HepG2 (cell line): ENCODE results near the gene IL33. TPM values are rescaled to one million over a fixed set of nuclear protein-coding genes. Genes with fewer than 3 reads are reported as not detected.

ENCODE experiments used
- ATAC-seq: fragments of 200-7000 bp; cut with Tn5 transposase; 3 replicates; pipeline ENCODE4 v1.9.1; 2020; ENCODE audit warnings: mild to moderate bottlenecking, moderate library complexity
- BruUV-seq: library from RNA; stranded (reverse); fragments of 400-500 nt; replicated peaks from 2 replicates; lab custom pipeline; 2021; lab: Mats Ljungman, UMichigan
- CTCF ChIA-PET: fragments of 300-600 bp; formaldehyde crosslinking; extraction: SDS; loops from one replicate; lab custom pipeline; 2021; ENCODE audit warnings: low total read pairs, inconsistent platforms, low intra/inter-chr PET ratio; lab: Yijun Ruan, JAX
- POLR2A ChIA-PET: fragments of 350-600 bp; sonication (Branson Sonifier 250); formaldehyde crosslinking; loops from one replicate; lab custom pipeline; 2020; ENCODE audit warnings: antibody characterized with exemption, inconsistent platforms; lab: Yijun Ruan, JAX
- DNase-seq: peaks from one replicate; pipeline ENCODE4 v3.0.0-alpha.2; 2015; ENCODE audit warnings: low spot score
- FAIRE-seq: peaks from 3 replicates; lab custom pipeline; 2011; peaks lifted over from hg19 to GRCh38; lab: Jason Lieb, UNC
- H2AFZ ChIP-seq: one replicate; pipeline ENCODE4 v1.6.1; 2011; ENCODE audit warnings: low read length, inconsistent platforms
- H3K27ac ChIP-seq: fragments of 300-600 bp; 3 replicates; pipeline ENCODE4 v1.8.0; 2011; ENCODE audit warnings: mixed run types, mild to moderate bottlenecking, mixed read lengths, low read length, inconsistent platforms; ENCODE audit not compliant: insufficient read depth; ENCODE audit errors: extremely low read length
- H3K27me3 ChIP-seq, 2 experiments: fragments of 200-600 bp in 1 of 2; 2 replicates in 1 of 2; 3 replicates in 1 of 2; pipeline versions ENCODE4 v1.6.0 to v1.8.0; 2011; ENCODE audit warnings: low read length in 2 of 2, mild to moderate bottlenecking in 2 of 2, moderate library complexity in 2 of 2, inconsistent platforms in 1 of 2; ENCODE audit not compliant: insufficient read depth in 2 of 2, control insufficient read depth in 1 of 2
- H3K36me3 ChIP-seq, 2 experiments: fragments of 200-600 bp in 1 of 2; replicated peaks in 1 of 2; 2 replicates in 1 of 2; 3 replicates in 1 of 2; pipeline versions ENCODE4 v1.5.1 to v1.8.0; 2011; ENCODE audit warnings: low read length in 2 of 2, inconsistent platforms in 1 of 2; ENCODE audit not compliant: insufficient read depth in 2 of 2, control insufficient read depth in 1 of 2
- H3K4me1 ChIP-seq: 2 replicates; pipeline ENCODE4 v1.5.1; 2012; ENCODE audit warnings: low read length, inconsistent platforms; ENCODE audit not compliant: insufficient read depth
- H3K4me2 ChIP-seq: 2 replicates; pipeline ENCODE4 v1.6.0; 2011; ENCODE audit warnings: low read depth, low read length, inconsistent platforms
- H3K4me3 ChIP-seq, 3 experiments: fragments of 200-600 bp in 1 of 3; sonication (generic), shearing (Covaris generic) in 1 of 3; replicated peaks in 1 of 3; 2 replicates each; pipeline ENCODE4 v1.5.1; 2011 to 2016; ENCODE audit warnings: low read length in 3 of 3, inconsistent platforms in 2 of 3, low read depth in 2 of 3, mild to moderate bottlenecking in 2 of 3, control low read depth in 1 of 3, mixed read lengths in 1 of 3; ENCODE audit not compliant: insufficient read depth in 1 of 3
- H3K79me2 ChIP-seq: one replicate; pipeline ENCODE4 v1.6.1; 2011; ENCODE audit warnings: low read length, inconsistent platforms; ENCODE audit not compliant: insufficient read depth
- H3K9ac ChIP-seq: 2 replicates; pipeline ENCODE4 v1.6.0; 2011; ENCODE audit warnings: mild to moderate bottlenecking, low read depth, low read length, inconsistent platforms; ENCODE audit not compliant: insufficient read depth
- H3K9me3 ChIP-seq: 2 replicates; pipeline ENCODE4 v1.5.1; 2012; ENCODE audit warnings: mild to moderate bottlenecking, low read length
- H4K20me1 ChIP-seq: 2 replicates; pipeline ENCODE4 v1.6.0; 2011; ENCODE audit warnings: inconsistent platforms, mild to moderate bottlenecking, low read length, moderate library complexity; ENCODE audit not compliant: insufficient read depth
- ADNP ChIP-seq: sonication (generic); formaldehyde crosslinking; IDR thresholded peaks from 2 replicates; pipeline ENCODE4 v1.4.0; 2020; ENCODE audit warnings: missing genetic modification reagents
- ASH2L ChIP-seq: fragments of 300-600, 200-600 bp; sonication (generic); IDR thresholded peaks from 2 replicates; pipeline ENCODE4 v1.7.0; 2017; ENCODE audit warnings: low read depth, mild to moderate bottlenecking, moderate library complexity, mixed read lengths, low read length; ENCODE audit not compliant: insufficient read length
- CHD4 ChIP-seq: fragments of 200-600 bp; sonication (generic); IDR thresholded peaks from 2 replicates; pipeline ENCODE4 v1.7.0; 2017; ENCODE audit warnings: mild to moderate bottlenecking, low read length, borderline replicate concordance
- KDM1A ChIP-seq: IDR thresholded peaks from 2 replicates; pipeline ENCODE4 v1.6.1; 2016; ENCODE audit warnings: missing compliant biosample characterization
- KDM5B ChIP-seq: sonication (generic); formaldehyde crosslinking; IDR thresholded peaks from 2 replicates; pipeline ENCODE4 v1.4.0; 2020; ENCODE audit warnings: missing genetic modification reagents, mild to moderate bottlenecking, borderline replicate concordance
- MIER3 ChIP-seq: IDR thresholded peaks from 2 replicates; pipeline ENCODE4 v1.6.1; 2016; ENCODE audit warnings: missing compliant biosample characterization, borderline replicate concordance
- MTA1 ChIP-seq: sonication (generic); formaldehyde crosslinking; IDR thresholded peaks from 2 replicates; pipeline ENCODE4 v1.4.0; 2020; ENCODE audit warnings: missing genetic modification reagents, mild to moderate bottlenecking, borderline replicate concordance
- ONECUT2 ChIP-seq: sonication (generic); formaldehyde crosslinking; IDR thresholded peaks from 2 replicates; pipeline ENCODE4 v1.4.0; 2020; ENCODE audit warnings: missing genetic modification reagents
- SOX13 ChIP-seq, 3 experiments: fragments of 450-650 bp in 1 of 3; sonication (generic) in 1 of 3; formaldehyde crosslinking in 1 of 3; IDR thresholded peaks in 2 of 3; conservative IDR thresholded peaks in 1 of 3; 2 replicates each; pipeline versions ENCODE4 v1.5.0 to v1.6.1; 2016 to 2020; ENCODE audit warnings: antibody characterized with exemption in 1 of 3, mild to moderate bottlenecking in 1 of 3, missing compliant biosample characterization in 1 of 3, missing genetic modification reagents in 1 of 3, moderate library complexity in 1 of 3
- SYNCRIP ChIP-seq: fragments of 200-400 bp; formaldehyde crosslinking; IDR thresholded peaks from 2 replicates; pipeline ENCODE4 v1.6.1; 2018; ENCODE audit warnings: mild to moderate bottlenecking, low read depth, low read length; ENCODE audit not compliant: insufficient read depth
- ZMYM2 ChIP-seq: sonication (generic); formaldehyde crosslinking; IDR thresholded peaks from 2 replicates; pipeline ENCODE4 v1.8.0; 2022; ENCODE audit warnings: mild to moderate bottlenecking, missing genetic modification reagents
- ZMYM3 ChIP-seq: sonication (generic); formaldehyde crosslinking; IDR thresholded peaks from 2 replicates; pipeline ENCODE4 v1.5.1; 2020; ENCODE audit warnings: mild to moderate bottlenecking, missing genetic modification reagents
- ZNF530 ChIP-seq: sonication (generic); formaldehyde crosslinking; IDR thresholded peaks from 2 replicates; pipeline ENCODE4 v1.5.0; 2020; ENCODE audit warnings: low read depth, mild to moderate bottlenecking, missing genetic modification reagents
- ZNF629 ChIP-seq: sonication (generic); formaldehyde crosslinking; conservative IDR thresholded peaks from 2 replicates; pipeline ENCODE4 v1.5.0; 2020; ENCODE audit warnings: missing genetic modification reagents
- WGBS: methylation state at CpG from one replicate; pipeline ENCODE4 v1.1.6; 2017; ENCODE audit warnings: low lambda C conversion rate; 5-methylcytosine and 5-hydroxymethylcytosine counted together
- in situ Hi-C: cut with HindIII; loops from 2 replicates; pipeline ENCODE4 v1.10.0; 2017; ENCODE audit warnings: low pct_unique_long_range_greater_than_20kb; ENCODE audit not compliant: extremely low pct_ligation_motif_present
- intact Hi-C: fragments of 100-400 bp; cut with micrococcal nuclease; formaldehyde crosslinking; loops from one replicate; pipeline ENCODE4 v1.10.0; 2022; ENCODE audit not compliant: unreplicated experiment
- polyA plus RNA-seq, 8 experiments: library from polyadenylated mRNA; depleted of rRNA in 3 of 8; stranded (reverse) in 7 of 8; unstranded in 1 of 8; fragments of >200 nt; fragmentation: Illumina TruSeq in 4 of 8; extraction: Trizol in 4 of 8; gene quantifications; 2 replicates each; pipeline versions ENCODE4 v1.2.1 to v1.2.3, GENCODE V29; 2011 to 2016; ENCODE audit warnings: low read depth in 4 of 8, missing spikeins in 1 of 8, mixed read lengths in 1 of 8; ENCODE audit not compliant: insufficient read depth in 1 of 8
- total RNA-seq, 5 experiments: library from RNA; depleted of rRNA; stranded (reverse); fragments of >200 nt; fragmentation: Illumina TruSeq; extraction: Trizol; gene quantifications; 2 replicates each; pipeline ENCODE4 v1.2.3, GENCODE V29; 2016; ENCODE audit warnings: low read depth in 1 of 5
- TF ChIP-seq, protein P1 (sequence below): sonication (generic); formaldehyde crosslinking; IDR thresholded peaks from 2 replicates; pipeline ENCODE4 v1.4.0; 2020; ENCODE audit warnings: missing genetic modification reagents

IL33 gene
- total and polyA plus RNA-seq, 2 of the 13 experiments (the other 11 are each of a cell fraction or from before 2014, with no cell fraction given), result 0.05 TPM; not detected in 1

DNA sequence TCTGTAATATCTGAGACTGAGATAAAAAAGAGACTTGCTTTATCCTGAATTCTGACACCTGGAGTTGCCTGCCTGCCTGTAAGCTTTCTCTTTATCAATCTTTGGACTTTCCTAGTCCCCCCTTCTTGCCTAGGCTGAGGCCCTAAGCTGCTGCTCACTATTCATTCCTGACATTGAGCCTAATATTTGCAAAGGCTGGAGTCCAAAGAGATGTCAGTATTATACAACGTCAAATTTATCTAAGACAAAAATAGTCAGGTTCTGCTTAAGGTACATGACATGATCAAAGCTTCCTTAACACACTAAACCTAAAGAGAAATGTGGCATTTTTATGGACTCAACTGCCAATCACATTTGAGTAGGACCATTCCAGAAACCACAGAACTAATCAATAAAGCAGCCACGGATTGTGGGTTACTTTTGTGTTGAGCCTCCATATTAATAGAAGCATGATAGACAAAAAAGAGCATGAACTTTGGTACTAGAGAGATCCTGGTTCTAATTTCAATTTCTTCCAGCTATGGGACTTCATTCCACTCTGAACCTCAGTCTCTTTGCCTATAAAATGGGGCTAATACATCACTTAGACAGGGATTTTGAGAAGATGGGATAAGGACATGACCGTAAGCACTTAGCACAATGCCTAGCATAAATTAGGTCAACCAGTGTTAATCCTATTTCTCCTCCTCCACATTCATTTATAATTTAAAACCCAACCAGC, 56.1 kb downstream of the IL33 start:
- 3% methylated on average over 3 of the region's 3 CpGs for WGBS
- TF ChIP-seq ZNF629 (CRISPR knock-in tag) (peak; percentile 96), ZMYM2 (0 out of 2 replicates have a peak, but pooled peaks have one; percentile 7), SYNCRIP (no peak), MTA1 (CRISPR knock-in tag) (no peak), KDM1A (CRISPR knock-in tag) (peak; percentile 50; the same call in 1 of the 2 replicates), ASH2L (peak; percentile 40), KDM5B (no peak), ZNF530 (CRISPR knock-in tag) (no peak), ZMYM3 (CRISPR knock-in tag) (peak; percentile 69), SOX13 (IDR thresholded peaks at IDR 0.05) (no peak), SOX13 (CRISPR knock-in tag; conservative IDR thresholded peaks at IDR 0.05 in 1 of 2, IDR thresholded peaks at IDR 0.05 in 1 of 2) (no peak), MIER3 (CRISPR knock-in tag) (no peak), CHD4 (0 out of 2 replicates have a peak, but pooled peaks have one; percentile 59), ONECUT2 (CRISPR knock-in tag) (no peak), ADNP (CRISPR knock-in tag) (0 out of 2 replicates have a peak, but pooled peaks have one; percentile 16)
- TF ChIP-seq, protein P1, sequence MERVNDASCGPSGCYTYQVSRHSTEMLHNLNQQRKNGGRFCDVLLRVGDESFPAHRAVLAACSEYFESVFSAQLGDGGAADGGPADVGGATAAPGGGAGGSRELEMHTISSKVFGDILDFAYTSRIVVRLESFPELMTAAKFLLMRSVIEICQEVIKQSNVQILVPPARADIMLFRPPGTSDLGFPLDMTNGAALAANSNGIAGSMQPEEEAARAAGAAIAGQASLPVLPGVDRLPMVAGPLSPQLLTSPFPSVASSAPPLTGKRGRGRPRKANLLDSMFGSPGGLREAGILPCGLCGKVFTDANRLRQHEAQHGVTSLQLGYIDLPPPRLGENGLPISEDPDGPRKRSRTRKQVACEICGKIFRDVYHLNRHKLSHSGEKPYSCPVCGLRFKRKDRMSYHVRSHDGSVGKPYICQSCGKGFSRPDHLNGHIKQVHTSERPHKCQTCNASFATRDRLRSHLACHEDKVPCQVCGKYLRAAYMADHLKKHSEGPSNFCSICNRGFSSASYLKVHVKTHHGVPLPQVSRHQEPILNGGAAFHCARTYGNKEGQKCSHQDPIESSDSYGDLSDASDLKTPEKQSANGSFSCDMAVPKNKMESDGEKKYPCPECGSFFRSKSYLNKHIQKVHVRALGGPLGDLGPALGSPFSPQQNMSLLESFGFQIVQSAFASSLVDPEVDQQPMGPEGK (CRISPR knock-in tag), result no peak
- TF ChIP-seq, all 625 proteins: peak for 7
- Histone ChIP-seq H3K27me3 (no peaks in the 10 kb centered on the region), H2AFZ (no peak overlapping the region), H3K36me3 (no peaks in the 10 kb centered on the region), H3K4me1 (peaks cover 25% of the 10 kb centered on the region), H3K27ac (peak overlapping the region; percentile 2), H3K9ac (no peak overlapping the region), H3K4me3 (peak overlapping the region in 1 of 3 experiments; percentile 7; a peak in 1 of 6 replicates), H3K4me2 (peak overlapping the region; percentile 15), H3K9me3 (no peaks in the 10 kb centered on the region), H4K20me1 (no peaks in the 10 kb centered on the region), H3K79me2 (no peaks in the 10 kb centered on the region)
- no peak for FAIRE-seq
- intact Hi-C loops (no loop called here), in situ Hi-C loops (no loop called here)
- ChIA-PET CTCF (no interaction called here), POLR2A (interaction anchor here (1.1 kb wide), 1 partner anchor 32 kb away, joined by 5 read pairs; no protein-coding TSS in a partner anchor)
- DNase-seq, result no peak
- no TSS peak for BruUV-seq
- no peak; the same call in 2 of the 3 replicates for ATAC-seq
